Nephron (organoid): ENCODE measurements around the gene WDHD1.
A peak's percentile ranks its signal among the peaks of the same experiment; 100 is the strongest.

ENCODE experiments used
- H3K27ac Mint-ChIP-seq, 3 experiments: 2 replicates each; pipeline ENCODE4 v1.8.0; 2020; ENCODE audit warnings: mixed read lengths in 3 of 3, mild to moderate bottlenecking in 2 of 3, moderate library complexity in 1 of 3
- H3K27me3 Mint-ChIP-seq: 2 replicates; pipeline ENCODE4 v1.8.0; 2021; ENCODE audit warnings: low read depth, mild to moderate bottlenecking, moderate library complexity, mixed read lengths
- H3K36me3 Mint-ChIP-seq: 2 replicates; pipeline ENCODE4 v1.8.0; 2020; ENCODE audit warnings: low read depth, mixed read lengths
- H3K4me1 Mint-ChIP-seq: 2 replicates; pipeline ENCODE4 v1.8.0; 2020; ENCODE audit warnings: mixed read lengths
- H3K4me3 Mint-ChIP-seq, 3 experiments: 2 replicates each; pipeline ENCODE4 v1.8.0; 2020; ENCODE audit warnings: mild to moderate bottlenecking in 3 of 3, mixed read lengths in 3 of 3, moderate library complexity in 2 of 3
- H3K9me3 Mint-ChIP-seq: 2 replicates; pipeline ENCODE4 v1.8.0; 2020; ENCODE audit warnings: mixed read lengths
- TF ChIP-seq, protein P1 (sequence below), 3 experiments: fragments of 200-600 bp; sonication (generic); IDR thresholded peaks; one replicate each; pipeline ENCODE4 v1.5.0; 2021; ENCODE audit warnings: antibody characterized with exemption in 3 of 3; ENCODE audit not compliant: unreplicated experiment in 3 of 3

The WDHD1 gene

DNA sequence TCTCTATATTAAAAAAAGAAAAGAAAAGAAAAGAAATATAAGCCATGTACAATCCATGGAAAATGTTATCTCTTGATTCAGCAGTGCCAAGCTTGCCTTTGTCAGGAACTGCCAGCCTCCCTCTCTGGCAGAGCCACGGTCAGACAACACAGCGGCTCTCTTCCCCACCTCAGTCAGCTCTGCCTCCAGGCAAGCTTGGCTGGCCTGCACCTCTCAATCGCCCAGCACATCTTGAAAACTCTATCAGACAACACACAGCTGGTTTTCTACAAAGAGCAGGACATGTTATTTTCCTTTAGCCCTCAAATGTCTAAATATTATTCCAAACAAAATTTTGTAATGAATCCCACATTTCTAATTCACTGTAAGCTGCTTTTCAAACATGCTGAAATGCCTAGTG is 104.3 kb downstream of the WDHD1 start:
- TF ChIP-seq, protein P1, sequence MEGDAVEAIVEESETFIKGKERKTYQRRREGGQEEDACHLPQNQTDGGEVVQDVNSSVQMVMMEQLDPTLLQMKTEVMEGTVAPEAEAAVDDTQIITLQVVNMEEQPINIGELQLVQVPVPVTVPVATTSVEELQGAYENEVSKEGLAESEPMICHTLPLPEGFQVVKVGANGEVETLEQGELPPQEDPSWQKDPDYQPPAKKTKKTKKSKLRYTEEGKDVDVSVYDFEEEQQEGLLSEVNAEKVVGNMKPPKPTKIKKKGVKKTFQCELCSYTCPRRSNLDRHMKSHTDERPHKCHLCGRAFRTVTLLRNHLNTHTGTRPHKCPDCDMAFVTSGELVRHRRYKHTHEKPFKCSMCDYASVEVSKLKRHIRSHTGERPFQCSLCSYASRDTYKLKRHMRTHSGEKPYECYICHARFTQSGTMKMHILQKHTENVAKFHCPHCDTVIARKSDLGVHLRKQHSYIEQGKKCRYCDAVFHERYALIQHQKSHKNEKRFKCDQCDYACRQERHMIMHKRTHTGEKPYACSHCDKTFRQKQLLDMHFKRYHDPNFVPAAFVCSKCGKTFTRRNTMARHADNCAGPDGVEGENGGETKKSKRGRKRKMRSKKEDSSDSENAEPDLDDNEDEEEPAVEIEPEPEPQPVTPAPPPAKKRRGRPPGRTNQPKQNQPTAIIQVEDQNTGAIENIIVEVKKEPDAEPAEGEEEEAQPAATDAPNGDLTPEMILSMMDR (IDR thresholded peaks at IDR 0.05; ENCODE audit: unreplicated experiment in 3 of 3), result no peak
- Mint-ChIP-seq H3K4me1 (peaks cover 13% of the 10 kb centered on the region), H3K36me3 (no peaks in the 10 kb centered on the region), H3K4me3 (no peak overlapping the region), H3K9me3 (no peaks in the 10 kb centered on the region), H3K27ac (no peak overlapping the region), H3K27me3 (no peaks in the 10 kb centered on the region)

DNA sequence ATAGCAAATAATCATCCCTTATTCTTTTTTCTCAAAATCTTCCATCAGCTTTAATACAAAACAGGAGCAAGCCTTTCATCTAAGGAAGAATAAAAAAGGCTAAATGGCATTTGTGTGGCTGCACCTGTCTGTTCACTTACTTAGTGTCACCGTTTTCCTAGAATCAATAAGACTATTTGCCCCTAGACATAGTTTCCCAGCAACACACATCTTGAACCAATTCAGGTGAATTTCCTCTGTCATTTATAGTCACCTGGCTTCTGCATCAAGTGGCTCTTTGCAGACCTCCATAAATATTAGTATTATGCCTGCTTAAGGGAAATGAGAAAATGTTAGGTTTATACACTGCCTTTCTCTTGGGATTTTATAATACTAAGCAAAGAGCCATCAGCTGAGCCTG is 106.8 kb downstream of the WDHD1 start:
- Mint-ChIP-seq H3K4me3 (no peak overlapping the region), H3K27ac (no peak overlapping the region), H3K27me3 (no peaks in the 10 kb centered on the region), H3K4me1 (peaks cover 5% of the 10 kb centered on the region), H3K36me3 (no peaks in the 10 kb centered on the region), H3K9me3 (no peaks in the 10 kb centered on the region)
- TF ChIP-seq, protein P1 (IDR thresholded peaks at IDR 0.05; ENCODE audit: unreplicated experiment in 3 of 3), result no peak

DNA sequence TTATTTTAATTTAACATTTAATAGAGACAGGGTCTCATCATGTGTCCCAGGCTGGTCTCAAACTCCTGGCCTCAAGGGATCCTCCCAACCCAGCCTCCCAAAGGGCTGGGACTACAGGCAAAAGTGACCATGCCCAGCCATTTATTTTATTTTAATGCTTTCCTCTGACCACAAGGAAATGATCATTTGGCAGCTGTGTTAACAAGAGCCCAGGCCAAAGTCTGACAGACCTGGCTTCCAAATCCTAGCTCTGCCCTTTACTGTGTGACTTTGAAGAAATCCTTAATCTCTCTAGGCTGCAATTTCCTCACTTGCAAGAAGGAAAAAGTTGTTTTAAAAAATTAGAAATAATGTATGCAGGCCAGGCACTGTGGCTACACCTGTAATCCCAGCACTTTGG is 107.6 kb downstream of the WDHD1 start:
- Mint-ChIP-seq H3K4me1 (peaks cover 5% of the 10 kb centered on the region), H3K36me3 (no peaks in the 10 kb centered on the region), H3K27ac (no peak overlapping the region), H3K4me3 (no peak overlapping the region), H3K9me3 (no peaks in the 10 kb centered on the region), H3K27me3 (no peaks in the 10 kb centered on the region)
- TF ChIP-seq, protein P1 (IDR thresholded peaks at IDR 0.05; ENCODE audit: unreplicated experiment in 3 of 3), result no peak

DNA sequence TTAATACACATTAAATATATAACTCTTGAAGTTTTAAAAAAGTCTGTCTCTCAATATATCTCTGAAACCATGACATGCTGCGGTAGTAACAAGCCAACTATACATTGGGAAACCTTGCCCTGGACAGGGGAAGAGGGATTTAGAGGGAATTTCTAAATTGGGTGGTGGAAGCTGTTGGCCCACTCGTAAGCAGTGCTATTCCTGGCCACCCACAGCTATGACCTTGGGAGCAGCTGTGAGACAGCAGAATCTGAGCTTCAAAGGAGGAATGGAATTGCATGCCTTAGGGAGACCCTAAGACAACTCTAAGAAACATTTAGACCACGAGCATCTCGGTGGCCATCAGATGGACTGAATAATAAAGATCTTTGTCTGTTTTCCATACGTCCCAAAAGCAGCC is 108.5 kb downstream of the WDHD1 start:
- Mint-ChIP-seq H3K4me3 (peak overlapping the region in 1 of 3 experiments; percentile 13), H3K4me1 (peaks cover 5% of the 10 kb centered on the region), H3K27me3 (no peaks in the 10 kb centered on the region), H3K27ac (peak overlapping the region; percentile 37 to 78 (median 60)), H3K9me3 (no peaks in the 10 kb centered on the region), H3K36me3 (no peaks in the 10 kb centered on the region)
- TF ChIP-seq, protein P1 (IDR thresholded peaks at IDR 0.05; ENCODE audit: unreplicated experiment in 3 of 3), result no peak

DNA sequence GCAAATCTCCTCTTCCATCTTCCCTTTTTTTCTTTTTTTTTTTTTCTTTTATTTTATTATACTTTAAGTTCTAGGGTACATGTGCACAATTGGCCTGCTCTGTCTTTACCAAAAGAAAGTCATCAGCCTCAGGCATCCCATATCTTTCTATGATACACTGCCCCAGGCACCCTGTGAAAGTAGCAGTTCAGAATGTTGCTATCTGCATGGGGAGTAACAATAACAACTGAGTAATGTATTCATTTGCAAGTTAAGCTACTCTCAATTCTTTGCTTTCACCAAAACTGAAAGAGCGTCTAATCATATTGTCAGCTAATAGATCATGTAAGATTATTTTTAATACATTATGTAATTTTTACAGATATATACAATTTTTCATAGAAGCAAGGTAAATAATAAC is 110.8 kb downstream of the WDHD1 start:
- Mint-ChIP-seq H3K27me3 (peaks cover 3% of the 10 kb centered on the region), H3K9me3 (no peaks in the 10 kb centered on the region)

More for the DNA sequence above, 110.8 kb downstream of the WDHD1 start:
- TF ChIP-seq, protein P1 (IDR thresholded peaks at IDR 0.05; ENCODE audit: unreplicated experiment in 3 of 3), result no peak
- Mint-ChIP-seq H3K36me3 (no peaks in the 10 kb centered on the region), H3K4me3 (no peak overlapping the region), H3K4me1 (peaks cover 5% of the 10 kb centered on the region), H3K27ac (no peak overlapping the region)
